HG03558 (cell line): ENCODE measurements around the gene MISP.

Experiments used
- ATAC-seq: cut with Tn5 transposase; IDR thresholded peaks from one replicate; pipeline ENCODE4 v1.9.1; 2021; ENCODE audit warnings: moderate number of reproducible peaks; ENCODE audit not compliant: unreplicated experiment; ENCODE audit errors: extremely low read depth

The MISP gene

DNA sequence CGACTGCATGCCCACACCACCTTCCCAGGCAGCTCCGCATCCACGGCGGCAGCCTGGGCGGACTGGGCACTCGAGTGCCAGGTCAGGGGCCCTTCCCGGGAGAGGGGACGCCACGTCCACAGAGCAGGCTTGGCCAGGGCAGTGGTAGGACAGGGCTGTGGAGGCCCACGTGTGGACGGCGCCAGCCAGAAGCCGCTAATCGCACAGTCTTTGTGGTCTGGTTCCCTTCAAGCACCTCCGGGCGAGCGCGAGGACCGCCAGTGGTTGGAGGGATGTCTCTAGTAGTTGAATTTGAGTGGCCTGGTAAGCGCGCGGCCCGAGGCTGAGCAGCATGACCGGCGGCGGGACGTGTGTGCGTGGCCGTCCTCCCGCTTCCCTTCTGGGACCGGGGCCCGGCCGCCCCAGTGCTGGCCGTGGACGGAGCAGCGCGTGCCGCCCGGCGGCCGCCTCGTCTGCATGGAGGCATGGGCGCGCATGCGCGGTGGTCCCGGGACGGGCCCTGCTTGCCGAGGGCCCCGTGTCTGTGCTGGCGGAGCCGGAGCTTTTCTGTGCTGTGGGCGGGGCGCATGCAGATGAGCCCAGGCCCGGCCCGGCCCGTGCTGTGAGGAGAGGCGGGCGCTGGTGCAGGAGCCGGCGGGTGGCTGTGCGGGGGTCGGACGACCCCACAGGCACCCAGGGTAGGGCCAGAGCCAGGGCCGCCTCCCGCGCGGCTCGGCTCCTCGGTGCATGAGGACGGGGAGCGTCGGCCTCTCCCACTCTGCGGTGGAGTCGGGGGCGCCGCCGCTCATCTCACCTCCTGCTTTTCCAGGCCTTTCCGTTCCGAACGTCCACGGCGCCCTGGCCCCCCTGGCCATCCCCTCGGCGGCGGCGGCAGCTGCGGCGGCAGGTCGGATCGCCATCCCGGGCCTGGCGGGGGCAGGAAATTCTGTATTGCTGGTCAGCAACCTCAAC is 55.0 kb downstream of the MISP start:
- ATAC-seq: no peak

DNA sequence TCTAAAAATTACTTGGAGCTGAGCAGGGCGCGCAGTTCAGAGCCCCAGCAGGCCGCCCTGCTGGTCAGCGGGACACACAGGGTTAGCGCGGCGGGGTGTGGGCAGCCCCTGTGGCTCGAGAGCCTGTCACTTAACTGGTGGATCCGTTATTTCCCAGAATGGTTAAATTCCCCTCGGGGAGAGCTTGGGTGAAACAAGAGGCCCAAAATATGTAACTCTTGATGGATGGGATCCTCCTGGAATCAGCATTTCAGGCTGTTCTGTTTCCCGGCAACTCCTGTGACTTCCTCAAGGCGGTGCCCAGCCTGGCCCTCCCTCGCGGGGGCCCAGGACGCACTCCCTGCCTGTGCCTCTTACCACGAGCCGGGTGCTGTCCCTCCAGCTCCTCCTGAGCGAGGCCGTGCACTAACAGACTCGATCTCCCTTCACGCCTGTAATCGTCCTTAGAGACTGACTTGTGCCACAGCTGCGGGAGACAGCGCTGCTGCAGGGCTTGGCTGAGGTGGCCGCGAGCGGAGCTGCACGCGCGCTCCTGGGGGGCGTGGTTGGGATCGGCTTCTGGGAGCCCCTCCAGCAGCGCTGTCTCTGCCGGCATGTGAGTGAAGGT is 56.0 kb downstream of the MISP start:
- no peak for ATAC-seq

DNA sequence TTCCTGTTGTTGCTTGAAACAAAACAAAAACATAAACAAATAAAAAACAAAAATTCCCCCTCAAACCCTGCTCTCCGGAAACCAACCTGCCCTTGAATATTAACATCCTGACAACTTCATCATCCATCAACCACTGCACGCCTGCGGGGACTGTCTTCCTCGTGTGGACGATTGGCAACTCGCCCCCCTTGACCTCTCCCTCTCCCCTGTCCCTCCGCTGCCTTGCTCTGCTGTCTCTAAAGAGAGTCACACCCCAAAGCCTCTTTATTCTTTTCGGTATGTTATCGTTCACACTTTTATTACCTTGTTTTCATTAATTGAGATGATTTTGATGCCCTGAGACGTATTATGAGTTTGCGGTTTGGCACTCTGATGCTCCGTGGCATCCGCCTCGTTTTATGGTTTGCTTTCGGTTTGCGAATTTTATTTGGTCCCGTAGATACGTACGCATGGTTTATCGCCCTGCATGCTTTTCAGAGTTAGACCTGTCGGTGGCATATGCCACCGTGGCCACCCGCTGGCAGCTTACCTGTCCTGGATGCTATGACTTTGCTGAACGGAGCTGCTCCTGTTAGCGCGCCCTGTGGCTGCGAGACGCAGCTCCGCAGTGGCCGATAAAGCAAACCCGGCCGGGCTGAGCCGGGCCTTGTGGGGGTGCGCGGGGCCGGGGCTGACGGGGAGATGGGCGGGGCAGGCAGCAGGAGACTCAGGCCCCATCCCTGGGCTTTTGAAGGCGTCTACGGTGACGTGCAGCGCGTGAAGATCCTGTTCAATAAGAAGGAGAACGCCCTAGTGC is 56.9 kb downstream of the MISP start:
- ATAC-seq: no peak

DNA sequence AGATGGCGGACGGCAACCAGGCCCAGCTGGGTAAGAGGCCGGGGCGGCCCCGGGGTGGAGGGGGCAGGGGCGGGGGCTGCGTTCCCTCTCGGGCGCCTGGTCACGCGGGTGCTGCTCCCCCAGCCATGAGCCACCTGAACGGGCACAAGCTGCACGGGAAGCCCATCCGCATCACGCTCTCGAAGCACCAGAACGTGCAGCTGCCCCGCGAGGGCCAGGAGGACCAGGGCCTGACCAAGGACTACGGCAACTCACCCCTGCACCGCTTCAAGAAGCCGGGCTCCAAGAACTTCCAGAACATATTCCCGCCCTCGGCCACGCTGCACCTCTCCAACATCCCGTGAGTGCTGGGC is 57.5 kb downstream of the MISP start:
- no peak for ATAC-seq

DNA sequence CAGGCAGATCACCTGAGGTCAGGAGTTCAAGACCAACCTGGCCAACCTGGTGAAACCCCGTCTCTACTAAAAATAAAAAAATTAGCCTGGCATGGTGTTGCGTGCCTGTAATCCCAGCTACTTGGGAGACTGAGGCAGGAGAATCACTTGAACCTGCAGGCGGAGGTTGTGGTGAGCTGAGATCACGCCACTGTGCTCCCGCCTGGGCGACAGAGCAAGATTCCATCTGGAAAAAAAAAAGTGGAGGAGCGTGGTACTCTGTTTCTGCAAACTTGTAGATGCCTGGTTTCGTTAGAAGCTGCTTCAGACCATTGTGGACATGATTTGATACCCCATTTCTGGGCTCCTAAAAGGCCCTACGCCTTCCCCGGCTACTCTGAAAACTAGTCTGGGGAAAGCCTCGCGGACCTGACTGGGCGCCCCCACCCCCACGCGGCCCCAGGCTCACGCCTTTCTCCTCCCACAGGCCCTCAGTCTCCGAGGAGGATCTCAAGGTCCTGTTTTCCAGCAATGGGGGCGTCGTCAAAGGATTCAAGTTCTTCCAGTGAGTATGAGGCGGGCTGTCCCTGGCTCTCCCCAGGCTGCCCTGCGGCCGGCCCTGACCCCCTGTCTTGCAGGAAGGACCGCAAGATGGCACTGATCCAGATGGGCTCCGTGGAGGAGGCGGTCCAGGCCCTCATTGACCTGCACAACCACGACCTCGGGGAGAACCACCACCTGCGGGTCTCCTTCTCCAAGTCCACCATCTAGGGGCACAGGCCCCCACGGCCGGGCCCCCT is 59.4 kb downstream of the MISP start:
- no peak for ATAC-seq

DNA sequence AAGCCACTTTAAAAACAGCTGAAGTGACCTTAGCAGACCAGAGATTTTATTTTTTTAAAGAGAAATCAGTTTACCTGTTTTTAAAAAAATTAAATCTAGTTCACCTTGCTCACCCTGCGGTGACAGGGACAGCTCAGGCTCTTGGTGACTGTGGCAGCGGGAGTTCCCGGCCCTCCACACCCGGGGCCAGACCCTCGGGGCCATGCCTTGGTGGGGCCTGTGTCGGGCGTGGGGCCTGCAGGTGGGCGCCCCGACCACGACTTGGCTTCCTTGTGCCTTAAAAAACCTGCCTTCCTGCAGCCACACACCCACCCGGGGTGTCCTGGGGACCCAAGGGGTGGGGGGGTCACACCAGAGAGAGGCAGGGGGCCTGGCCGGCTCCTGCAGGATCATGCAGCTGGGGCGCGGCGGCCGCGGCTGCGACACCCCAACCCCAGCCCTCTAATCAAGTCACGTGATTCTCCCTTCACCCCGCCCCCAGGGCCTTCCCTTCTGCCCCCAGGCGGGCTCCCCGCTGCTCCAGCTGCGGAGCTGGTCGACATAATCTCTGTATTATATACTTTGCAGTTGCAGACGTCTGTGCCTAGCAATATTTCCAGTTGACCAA is 60.1 kb downstream of the MISP start:
- no peak for ATAC-seq

DNA sequence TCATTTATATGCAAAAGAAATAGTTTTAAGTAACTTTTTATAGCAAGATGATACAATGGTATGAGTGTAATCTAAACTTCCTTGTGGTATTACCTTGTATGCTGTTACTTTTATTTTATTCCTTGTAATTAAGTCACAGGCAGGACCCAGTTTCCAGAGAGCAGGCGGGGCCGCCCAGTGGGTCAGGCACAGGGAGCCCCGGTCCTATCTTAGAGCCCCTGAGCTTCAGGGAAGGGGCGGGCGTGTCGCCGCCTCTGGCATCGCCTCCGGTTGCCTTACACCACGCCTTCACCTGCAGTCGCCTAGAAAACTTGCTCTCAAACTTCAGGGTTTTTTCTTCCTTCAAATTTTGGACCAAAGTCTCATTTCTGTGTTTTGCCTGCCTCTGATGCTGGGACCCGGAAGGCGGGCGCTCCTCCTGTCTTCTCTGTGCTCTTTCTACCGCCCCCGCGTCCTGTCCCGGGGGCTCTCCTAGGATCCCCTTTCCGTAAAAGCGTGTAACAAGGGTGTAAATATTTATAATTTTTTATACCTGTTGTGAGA is 60.7 kb downstream of the MISP start:
- no peak for ATAC-seq

DNA sequence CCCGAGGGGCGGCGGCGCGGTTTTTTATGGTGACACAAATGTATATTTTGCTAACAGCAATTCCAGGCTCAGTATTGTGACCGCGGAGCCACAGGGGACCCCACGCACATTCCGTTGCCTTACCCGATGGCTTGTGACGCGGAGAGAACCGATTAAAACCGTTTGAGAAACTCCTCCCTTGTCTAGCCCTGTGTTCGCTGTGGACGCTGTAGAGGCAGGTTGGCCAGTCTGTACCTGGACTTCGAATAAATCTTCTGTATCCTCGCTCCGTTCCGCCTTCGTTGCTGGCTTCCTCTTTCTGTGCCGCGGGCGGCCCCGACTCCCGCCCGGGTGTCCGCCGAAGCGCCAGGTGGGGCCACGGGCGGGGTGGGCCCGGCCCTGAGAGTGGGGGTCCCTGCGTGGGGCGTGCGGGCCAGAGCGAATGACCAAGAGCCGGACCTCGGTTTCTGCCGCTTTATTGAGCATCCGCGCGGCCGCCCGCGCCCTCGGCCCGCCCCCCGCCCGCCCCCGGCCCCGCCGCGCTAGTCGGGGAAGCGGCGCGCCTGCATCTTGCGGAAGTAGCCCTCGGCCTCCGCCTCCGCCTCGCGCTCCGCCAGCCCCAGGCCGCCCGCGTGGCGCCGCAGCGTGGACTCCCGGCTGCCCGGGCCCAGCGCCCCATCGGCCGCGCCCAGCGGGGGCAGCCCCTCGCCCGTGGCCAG is 61.3 kb downstream of the MISP start:
- no peak for ATAC-seq

DNA sequence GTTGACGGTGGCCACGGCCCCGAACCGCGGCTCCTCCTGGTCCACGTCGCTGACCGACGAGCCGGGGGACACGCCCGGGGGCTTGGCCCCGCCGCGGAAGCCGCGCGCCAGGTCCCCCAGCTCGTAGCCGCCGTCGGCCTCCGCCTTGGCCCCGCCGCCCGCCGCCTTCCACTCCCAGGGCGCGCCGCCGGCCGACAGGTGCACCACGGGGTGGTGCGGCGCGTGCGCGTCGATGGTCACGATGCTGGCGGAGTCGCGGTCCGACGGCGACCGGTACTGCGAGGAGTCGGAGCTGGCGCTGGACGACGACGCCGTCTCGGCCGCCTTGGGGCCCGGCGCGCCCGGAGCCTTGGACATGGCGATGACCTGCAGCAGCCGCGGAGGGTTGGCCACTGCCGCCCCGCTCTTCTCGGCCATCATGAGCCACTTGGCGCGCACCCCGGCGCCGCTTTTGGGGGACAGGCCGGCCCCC is 61.9 kb downstream of the MISP start:
- no peak for ATAC-seq

DNA sequence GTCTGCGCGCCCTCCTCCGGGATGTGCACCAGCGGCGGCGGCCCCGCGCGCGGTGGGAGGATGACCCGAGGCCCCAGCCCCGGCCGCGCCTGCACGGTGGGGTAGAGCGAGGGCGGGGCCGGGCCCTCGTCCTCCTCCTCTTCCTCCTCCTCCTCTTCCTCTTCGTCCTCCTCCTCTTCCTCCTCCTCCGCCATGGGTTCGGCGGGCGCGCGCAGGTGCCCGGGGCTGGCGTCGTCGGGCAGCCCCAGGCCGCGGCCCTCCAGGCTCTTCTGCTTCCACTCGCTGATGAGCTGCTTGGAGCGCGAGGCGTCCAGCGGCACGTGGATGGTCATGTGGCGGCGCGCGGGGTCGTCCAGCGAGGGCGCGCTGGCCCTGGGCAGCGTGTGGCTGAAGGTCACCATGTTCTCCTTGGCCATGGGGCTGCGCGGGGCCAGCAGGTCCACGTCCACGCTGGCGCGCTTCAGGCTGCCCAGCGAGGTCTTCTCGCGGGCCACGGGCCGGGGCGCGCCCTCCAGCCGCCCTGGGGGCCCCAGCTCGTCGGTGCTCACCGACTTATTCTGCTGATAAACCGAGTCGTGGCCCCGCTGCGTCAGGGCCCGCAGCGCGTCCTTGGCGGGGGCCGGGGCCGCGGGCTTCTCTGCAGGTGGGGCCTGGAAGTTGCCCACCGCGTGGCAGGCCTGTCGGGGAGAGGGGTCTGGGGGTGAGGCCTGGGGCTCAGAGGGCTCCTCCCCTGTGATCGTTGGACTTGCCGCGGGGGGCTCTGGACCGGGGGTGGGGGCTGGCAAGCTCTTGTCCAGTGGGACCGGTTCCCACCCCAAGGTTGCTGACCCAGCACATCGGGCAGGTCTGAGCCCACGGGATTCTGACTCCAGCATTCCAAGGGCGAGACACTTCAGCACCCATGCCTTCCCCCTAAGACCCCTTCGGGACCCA is 62.6 kb downstream of the MISP start:
- no peak for ATAC-seq
